ENCODE results near the gene STAT2. TPM values are rescaled to one million over a fixed set of nuclear protein-coding genes. Genes with fewer than 3 reads are reported as not detected.
"Not testable (repeated sequence)": the region's sequence is repeated elsewhere in the genome, so short reads cannot be mapped to it uniquely, and the experiment has no call there.

The STAT2 gene
- total RNA-seq, 1 donor from 2014 or later, result 85.6 TPM

DNA sequence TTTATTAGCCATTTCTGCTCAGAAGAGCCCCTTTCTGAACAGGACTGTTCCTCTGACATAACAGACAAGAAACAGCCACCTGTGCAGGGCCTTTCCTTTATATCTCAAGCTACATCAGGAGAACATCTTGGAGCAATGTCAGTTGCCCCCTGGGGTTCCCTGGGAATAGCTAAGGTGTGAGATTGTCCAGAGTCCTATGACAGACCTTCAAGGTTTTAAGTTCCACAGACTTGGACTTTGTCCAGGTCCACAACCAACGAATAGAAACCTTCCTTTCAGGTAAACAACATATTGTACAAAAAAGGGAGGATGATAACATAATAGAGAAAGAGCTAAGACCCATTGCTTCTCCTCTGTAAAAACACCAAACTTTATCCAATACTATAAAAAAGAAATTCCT, 18.3 kb downstream of the STAT2 start:
- peaks cover 24 to 33% (median 25%) of the 10 kb centered on the region in 3 donors for H3K36me3 ChIP-seq (ENCODE audit: control insufficient read depth in 3 of 3, insufficient read depth in 3 of 3, low read length in 3 of 3)
- H3K9ac ChIP-seq (ENCODE audit: low read depth in 1 of 3, low read length in 3 of 3), result no peak overlapping the region
- H3K9me3 ChIP-seq (ENCODE audit: control insufficient read depth in 3 of 3, low read length in 3 of 3), result no peaks in the 10 kb centered on the region
- H3K27ac ChIP-seq (ENCODE audit: low read depth, low read length), result no peak overlapping the region
- H3K27me3 ChIP-seq (ENCODE audit: control insufficient read depth in 3 of 3, insufficient read depth in 3 of 3, low read length in 3 of 3), result no peaks in the 10 kb centered on the region
- no peaks in the 10 kb centered on the region for H3K4me1 ChIP-seq (ENCODE audit: control insufficient read depth in 3 of 3, insufficient read depth in 3 of 3, low read length in 3 of 3)
- H3K4me3 ChIP-seq (ENCODE audit: low read length in 3 of 3), result no peak overlapping the region

GRCh38 chr12:56339158-56339422, 20.8 kb downstream of the STAT2 start:
- Histone ChIP-seq H3K9me3 (ENCODE audit: control insufficient read depth in 3 of 3, low read length in 3 of 3) (no peaks in the 10 kb centered on the region), H3K27ac (ENCODE audit: low read depth, low read length) (no peak overlapping the region), H3K36me3 (ENCODE audit: control insufficient read depth in 3 of 3, insufficient read depth in 3 of 3, low read length in 3 of 3) (peaks cover 14 to 17% (median 14%) of the 10 kb centered on the region in 3 donors), H3K27me3 (ENCODE audit: control insufficient read depth in 3 of 3, insufficient read depth in 3 of 3, low read length in 3 of 3) (no peaks in the 10 kb centered on the region), H3K4me3 (ENCODE audit: low read length in 3 of 3) (no peak overlapping the region), H3K4me1 (ENCODE audit: control insufficient read depth in 3 of 3, insufficient read depth in 3 of 3, low read length in 3 of 3) (peaks cover 4 to 7% (median 5%) of the 10 kb centered on the region in 3 donors), H3K9ac (ENCODE audit: low read depth in 1 of 3, low read length in 3 of 3) (no peak overlapping the region)

DNA sequence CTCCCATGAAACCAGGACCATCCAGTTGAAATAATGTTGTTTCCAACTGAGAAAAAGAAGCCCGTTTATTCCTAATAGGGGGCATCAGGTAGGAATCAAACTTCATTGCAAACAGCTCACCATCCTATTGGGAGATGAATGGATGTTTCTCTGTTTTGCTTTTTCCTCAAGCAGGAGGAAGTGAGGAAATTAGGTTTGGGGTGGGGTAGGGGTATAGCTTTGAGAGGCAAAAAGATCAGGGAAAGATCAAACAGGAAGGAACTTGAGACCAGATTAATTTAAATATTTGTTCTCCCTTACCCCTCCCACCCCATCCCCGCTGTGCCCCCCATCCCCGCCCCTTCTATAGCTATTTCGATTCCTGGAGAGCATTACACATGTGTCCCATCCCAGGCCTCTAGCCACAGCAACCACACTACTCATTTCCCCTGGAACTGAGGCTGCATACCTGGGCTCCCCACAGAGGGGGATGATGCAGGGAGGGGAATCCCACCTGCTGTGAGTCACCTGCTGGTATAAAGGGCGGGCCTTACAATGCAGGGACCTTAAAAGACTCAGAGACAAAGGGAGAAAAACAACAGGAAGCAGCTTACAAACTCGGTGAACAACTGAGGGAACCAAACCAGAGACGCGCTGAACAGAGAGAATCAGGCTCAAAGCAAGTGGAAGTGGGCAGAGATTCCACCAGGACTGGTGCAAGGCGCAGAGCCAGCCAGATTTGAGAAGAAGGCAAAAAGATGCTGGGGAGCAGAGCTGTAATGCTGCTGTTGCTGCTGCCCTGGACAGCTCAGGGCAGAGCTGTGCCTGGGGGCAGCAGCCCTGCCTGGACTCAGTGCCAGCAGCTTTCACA, 21.4 kb downstream of the STAT2 start, which contains the start of gene IL23A:
Gene IL23A, plus strand, starts transcription at position 577 of the 850 bp plus-strand sequence. Its CDS starts 161 bp downstream, at position 738.
- H3K36me3 ChIP-seq (ENCODE audit: control insufficient read depth in 3 of 3, insufficient read depth in 3 of 3, low read length in 3 of 3), result peaks cover 8 to 12% (median 10%) of the 10 kb centered on the region in 3 donors
- no peaks in the 10 kb centered on the region for H3K9me3 ChIP-seq (ENCODE audit: control insufficient read depth in 3 of 3, low read length in 3 of 3)
- no peak within 1 kb of the TSS for H3K4me3 ChIP-seq (ENCODE audit: low read length in 3 of 3)
- peaks cover 4 to 7% (median 5%) of the 10 kb centered on the region in 3 donors for H3K4me1 ChIP-seq (ENCODE audit: control insufficient read depth in 3 of 3, insufficient read depth in 3 of 3, low read length in 3 of 3)
- H3K27me3 ChIP-seq (ENCODE audit: control insufficient read depth in 3 of 3, insufficient read depth in 3 of 3, low read length in 3 of 3), result no peaks in the 10 kb centered on the region
- peak within 1 kb of the TSS in 1 of 3 donors; percentile 16 for H3K9ac ChIP-seq (ENCODE audit: low read depth in 1 of 3, low read length in 3 of 3)
- no peak within 1 kb of the TSS for H3K27ac ChIP-seq (ENCODE audit: low read depth, low read length)

DNA sequence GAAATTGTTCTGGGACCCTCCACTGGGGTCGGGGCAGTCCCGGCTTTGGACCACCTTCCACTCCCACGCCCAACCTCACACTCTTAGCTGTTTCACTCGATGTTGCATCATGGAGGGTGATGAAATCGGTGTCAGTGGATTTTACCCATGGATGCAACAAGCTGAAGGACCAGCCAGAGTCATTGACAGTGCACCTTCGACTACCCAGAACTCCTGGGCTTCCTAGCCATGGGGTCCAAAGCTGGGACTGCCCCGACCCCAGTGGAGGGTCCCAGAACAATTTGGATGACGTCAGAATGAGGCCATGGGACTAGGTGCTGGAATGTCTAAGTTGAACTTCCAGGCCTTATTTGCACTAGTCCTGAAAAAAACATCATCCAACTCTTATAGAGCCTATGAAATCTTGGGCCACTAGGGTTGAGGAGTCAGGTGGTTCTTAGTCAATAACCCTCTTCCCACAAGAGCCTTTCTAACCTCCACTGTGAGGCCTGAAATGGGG, 22.1 kb downstream of the STAT2 start:
- Histone ChIP-seq H3K4me1 (ENCODE audit: control insufficient read depth in 3 of 3, insufficient read depth in 3 of 3, low read length in 3 of 3) (peaks cover 11 to 14% (median 11%) of the 10 kb centered on the region in 3 donors), H3K9me3 (ENCODE audit: control insufficient read depth in 3 of 3, low read length in 3 of 3) (no peaks in the 10 kb centered on the region), H3K27me3 (ENCODE audit: control insufficient read depth in 3 of 3, insufficient read depth in 3 of 3, low read length in 3 of 3) (no peaks in the 10 kb centered on the region), H3K27ac (ENCODE audit: low read depth, low read length) (no peak overlapping the region), H3K9ac (ENCODE audit: low read depth in 1 of 3, low read length in 3 of 3) (no peak overlapping the region), H3K36me3 (ENCODE audit: control insufficient read depth in 3 of 3, insufficient read depth in 3 of 3, low read length in 3 of 3) (peaks cover 1 to 5% (median 4%) of the 10 kb centered on the region in 3 donors), H3K4me3 (ENCODE audit: low read length in 3 of 3) (no peak overlapping the region)

DNA sequence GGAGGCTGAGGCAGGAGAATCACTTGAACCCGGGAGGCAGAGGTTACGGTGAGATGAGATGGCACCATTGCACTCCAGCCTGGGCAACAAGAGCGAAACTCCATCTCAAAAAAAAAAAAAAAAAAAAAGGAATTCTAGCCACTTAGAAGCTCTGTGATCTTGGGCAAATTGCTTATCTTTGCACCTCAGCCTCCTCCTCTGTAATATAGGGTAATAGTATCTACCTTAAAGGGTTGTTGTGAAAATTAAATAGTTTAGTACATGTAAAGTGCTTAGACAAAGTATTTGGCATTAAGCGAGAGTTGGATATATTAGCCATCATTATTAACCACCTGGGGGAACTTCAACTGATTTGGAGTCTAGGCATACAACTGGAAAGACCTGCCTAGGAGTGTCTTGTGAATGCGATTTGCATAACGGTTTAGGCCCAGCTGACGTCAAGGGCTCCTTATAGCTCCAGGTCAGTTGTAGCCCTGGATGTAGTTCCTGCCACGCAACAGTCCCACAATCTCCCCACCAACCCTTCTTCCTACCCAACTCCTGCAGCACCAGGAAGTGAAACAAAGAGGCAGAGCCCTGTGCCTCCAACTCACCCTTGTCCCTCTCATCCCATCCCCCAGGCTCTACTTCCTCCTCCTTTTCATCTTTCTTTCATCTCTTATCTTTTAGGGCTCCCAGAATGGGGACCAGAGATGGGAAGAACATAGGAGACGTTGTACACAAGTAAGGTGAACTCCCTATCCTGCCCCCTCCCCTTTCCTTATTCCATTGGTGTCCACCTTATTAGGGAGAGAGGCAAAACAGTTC, 23.3 kb downstream of the STAT2 start:
- H3K9ac ChIP-seq (ENCODE audit: low read depth in 1 of 3, low read length in 3 of 3), result no peak overlapping the region
- H3K27ac ChIP-seq (ENCODE audit: low read depth, low read length), result no peak overlapping the region
- H3K4me3 ChIP-seq (ENCODE audit: low read length in 3 of 3), result no peak overlapping the region
- peaks cover 15 to 19% (median 16%) of the 10 kb centered on the region in 3 donors for H3K4me1 ChIP-seq (ENCODE audit: control insufficient read depth in 3 of 3, insufficient read depth in 3 of 3, low read length in 3 of 3)
- H3K36me3 ChIP-seq (ENCODE audit: control insufficient read depth in 3 of 3, insufficient read depth in 3 of 3, low read length in 3 of 3), result peaks cover 0 to 5% (median 0%) of the 10 kb centered on the region in 3 donors
- H3K9me3 ChIP-seq (ENCODE audit: control insufficient read depth in 3 of 3, low read length in 3 of 3), result no peaks in the 10 kb centered on the region
- H3K27me3 ChIP-seq (ENCODE audit: control insufficient read depth in 3 of 3, insufficient read depth in 3 of 3, low read length in 3 of 3), result no peaks in the 10 kb centered on the region

- H3K9ac ChIP-seq (ENCODE audit: low read depth in 1 of 3, low read length in 3 of 3); H3K27me3 ChIP-seq (ENCODE audit: control insufficient read depth in 3 of 3, insufficient read depth in 3 of 3, low read length in 3 of 3); H3K4me3 ChIP-seq (ENCODE audit: low read length in 3 of 3); H3K36me3 ChIP-seq (ENCODE audit: control insufficient read depth in 3 of 3, insufficient read depth in 3 of 3, low read length in 3 of 3); H3K9me3 ChIP-seq (ENCODE audit: control insufficient read depth in 3 of 3, low read length in 3 of 3); H3K27ac ChIP-seq (ENCODE audit: low read depth, low read length): not testable (repeated sequence)
- peaks cover 15 to 19% (median 16%) of the 10 kb centered on the region in 3 donors for H3K4me1 ChIP-seq (ENCODE audit: control insufficient read depth in 3 of 3, insufficient read depth in 3 of 3, low read length in 3 of 3)
Observed at GRCh38 chr12:56335527-56335926, 24.4 kb downstream of the STAT2 start.

GRCh38 chr12:56334490-56334793, 25.5 kb downstream of the STAT2 start:
- no peaks in the 10 kb centered on the region for H3K9me3 ChIP-seq (ENCODE audit: control insufficient read depth in 3 of 3, low read length in 3 of 3)
- peak overlapping the region; percentile 94 for H3K27ac ChIP-seq (ENCODE audit: low read depth, low read length)
- H3K36me3 ChIP-seq (ENCODE audit: control insufficient read depth in 3 of 3, insufficient read depth in 3 of 3, low read length in 3 of 3), result peaks cover 0 to 5% (median 0%) of the 10 kb centered on the region in 3 donors
- H3K9ac ChIP-seq (ENCODE audit: low read depth in 1 of 3, low read length in 3 of 3), result peak overlapping the region; percentile 85 to 96 (median 93)
- H3K4me3 ChIP-seq (ENCODE audit: low read length in 3 of 3), result peak overlapping the region; percentile 83 to 92 (median 87)
- H3K4me1 ChIP-seq (ENCODE audit: control insufficient read depth in 3 of 3, insufficient read depth in 3 of 3, low read length in 3 of 3), result peaks cover 15 to 19% (median 16%) of the 10 kb centered on the region in 3 donors
- no peaks in the 10 kb centered on the region for H3K27me3 ChIP-seq (ENCODE audit: control insufficient read depth in 3 of 3, insufficient read depth in 3 of 3, low read length in 3 of 3)

DNA sequence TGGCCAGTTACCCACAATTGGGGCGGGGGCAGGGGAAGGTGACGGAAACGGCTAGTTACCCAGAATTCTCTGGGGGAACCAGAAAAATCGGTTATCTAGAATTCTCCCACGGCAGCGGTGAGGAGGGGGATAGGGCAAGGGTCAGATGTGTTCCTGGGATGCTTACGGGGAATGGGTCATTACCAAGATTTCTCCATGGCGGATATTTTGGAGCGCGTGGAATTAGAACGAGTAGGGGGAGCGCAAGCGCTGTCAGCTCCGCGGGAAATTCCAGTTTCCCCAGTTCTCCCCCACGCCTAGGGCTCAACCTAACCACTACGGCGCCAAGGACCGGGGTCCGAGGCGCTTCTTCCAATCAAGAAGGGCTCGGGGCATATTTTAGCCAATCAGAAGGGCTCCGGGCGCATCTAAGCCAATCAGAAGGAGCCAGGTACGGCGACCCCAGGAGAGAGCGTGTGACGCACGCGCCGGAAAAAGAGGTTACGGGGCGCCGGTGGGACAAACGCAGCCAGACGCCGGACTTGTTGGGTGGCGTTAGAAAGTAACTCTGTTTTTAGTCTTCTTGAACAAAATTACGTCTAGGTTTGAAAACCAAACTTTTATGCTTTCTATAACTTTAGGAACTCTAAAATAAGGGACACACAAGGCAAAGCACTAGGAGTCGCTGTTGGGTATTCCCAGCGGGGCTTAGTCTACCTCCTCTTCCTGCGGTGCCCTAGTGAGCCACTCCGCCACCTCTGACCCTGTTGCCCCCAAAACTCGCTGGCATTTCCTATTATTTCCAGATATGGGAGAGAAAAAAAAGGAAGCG, 26.0 kb downstream of the STAT2 start, which contains the start of gene PAN2:
Gene PAN2, minus strand, starts transcription at position 322 of the 811 bp plus-strand sequence. CDS start 906 bp downstream, outside the sequence.
- peaks cover 15 to 19% (median 16%) of the 10 kb centered on the region in 3 donors for H3K4me1 ChIP-seq (ENCODE audit: control insufficient read depth in 3 of 3, insufficient read depth in 3 of 3, low read length in 3 of 3)
- H3K9me3 ChIP-seq (ENCODE audit: control insufficient read depth in 3 of 3, low read length in 3 of 3), result no peaks in the 10 kb centered on the region
- peak within 1 kb of the TSS; percentile 85 to 96 (median 93) for H3K9ac ChIP-seq (ENCODE audit: low read depth in 1 of 3, low read length in 3 of 3)
- H3K4me3 ChIP-seq (ENCODE audit: low read length in 3 of 3), result peak within 1 kb of the TSS; percentile 83 to 92 (median 87)
- no peaks in the 10 kb centered on the region for H3K27me3 ChIP-seq (ENCODE audit: control insufficient read depth in 3 of 3, insufficient read depth in 3 of 3, low read length in 3 of 3)
- peaks cover 0 to 5% (median 0%) of the 10 kb centered on the region in 3 donors for H3K36me3 ChIP-seq (ENCODE audit: control insufficient read depth in 3 of 3, insufficient read depth in 3 of 3, low read length in 3 of 3)
- H3K27ac ChIP-seq (ENCODE audit: low read depth, low read length), result peak within 1 kb of the TSS; percentile 94

DNA sequence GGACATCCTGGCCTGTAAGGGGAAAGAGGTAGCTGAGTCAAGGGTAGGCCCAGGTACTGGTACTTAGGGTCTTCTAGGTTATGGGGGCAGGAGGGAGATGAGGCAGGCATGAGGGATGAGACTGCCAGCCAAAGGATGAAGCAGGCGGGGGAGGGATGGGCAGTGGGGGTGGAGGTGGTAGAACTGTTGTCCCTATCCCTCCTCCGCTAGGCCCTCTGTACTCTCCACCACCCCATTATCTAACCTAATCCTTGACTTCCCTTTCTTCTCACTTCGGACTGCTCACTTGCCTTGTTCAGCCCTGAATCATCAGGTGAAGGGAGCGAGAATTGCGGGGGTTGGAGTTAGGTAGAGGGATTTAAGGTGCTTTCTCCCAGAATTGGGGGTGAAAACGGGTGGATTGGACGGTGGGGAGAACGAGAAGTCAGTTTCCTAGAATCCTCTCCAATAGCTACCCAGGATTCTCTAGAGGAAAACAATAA, 26.7 kb downstream of the STAT2 start:
- Histone ChIP-seq H3K36me3 (ENCODE audit: control insufficient read depth in 3 of 3, insufficient read depth in 3 of 3, low read length in 3 of 3) (peaks cover 2 to 6% (median 5%) of the 10 kb centered on the region in 3 donors), H3K9ac (ENCODE audit: low read depth in 1 of 3, low read length in 3 of 3) (peak overlapping the region; percentile 85 to 96 (median 93)), H3K4me1 (ENCODE audit: control insufficient read depth in 3 of 3, insufficient read depth in 3 of 3, low read length in 3 of 3) (peaks cover 15 to 19% (median 16%) of the 10 kb centered on the region in 3 donors), H3K4me3 (ENCODE audit: low read length in 3 of 3) (peak overlapping the region; percentile 83 to 92 (median 87)), H3K27me3 (ENCODE audit: control insufficient read depth in 3 of 3, insufficient read depth in 3 of 3, low read length in 3 of 3) (no peaks in the 10 kb centered on the region), H3K27ac (ENCODE audit: low read depth, low read length) (peak overlapping the region; percentile 94), H3K9me3 (ENCODE audit: control insufficient read depth in 3 of 3, low read length in 3 of 3) (no peaks in the 10 kb centered on the region)

All from skeletal muscle tissue (tissue), 4 donors.